Upper lobe of left lung (tissue), 4 donors: Measurements from ENCODE around the gene REP15.
"Not testable (repeated sequence)": the region's sequence is repeated elsewhere in the genome, so short reads cannot be mapped to it uniquely, and the experiment has no call there.

Experiments
- POLR2A ChIP-seq, 4 donors: fragments of 450-650 bp; IDR thresholded peaks; one replicate each; pipeline ENCODE4 v1.5.1; 2016 to 2017; ENCODE audit warnings: antibody characterized with exemption in 4 of 4, mild to moderate bottlenecking in 2 of 4
- POLR2AphosphoS5 ChIP-seq, 2 donors: sonication (generic); formaldehyde crosslinking; IDR thresholded peaks; one replicate each; pipeline ENCODE4 v1.5.1; 2017; ENCODE audit warnings: antibody characterized with exemption in 2 of 2
- TF ChIP-seq, protein P1 (sequence below), 6 experiments: fragments of 450-650 bp in 4 of 6; fragments of 200-600 bp in 2 of 6; sonication (generic) in 2 of 6; IDR thresholded peaks; one replicate each; pipeline ENCODE4 v1.5.1; 2016 to 2019; ENCODE audit warnings: antibody characterized with exemption in 6 of 6

DNA sequence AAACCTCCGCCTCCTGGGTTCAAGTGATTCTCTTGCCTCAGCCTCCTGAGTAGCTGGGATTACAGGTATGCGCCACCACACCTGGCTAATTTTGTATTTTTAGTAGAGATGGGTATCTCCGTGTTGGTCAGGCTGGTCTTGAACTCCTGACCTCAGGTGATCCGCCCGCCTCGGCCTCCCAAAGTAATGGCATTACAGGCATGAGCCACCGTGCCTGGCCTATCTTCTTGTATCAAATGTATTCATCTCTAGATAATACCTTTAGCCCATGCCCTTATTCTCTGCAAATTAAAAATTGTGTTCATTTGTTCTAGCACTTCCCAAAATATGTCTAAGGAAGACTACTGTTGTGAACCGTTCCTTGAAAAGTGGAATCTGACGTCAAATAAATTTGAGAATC lies 38.1 kb downstream of the REP15 start:
- TF ChIP-seq, protein P1, sequence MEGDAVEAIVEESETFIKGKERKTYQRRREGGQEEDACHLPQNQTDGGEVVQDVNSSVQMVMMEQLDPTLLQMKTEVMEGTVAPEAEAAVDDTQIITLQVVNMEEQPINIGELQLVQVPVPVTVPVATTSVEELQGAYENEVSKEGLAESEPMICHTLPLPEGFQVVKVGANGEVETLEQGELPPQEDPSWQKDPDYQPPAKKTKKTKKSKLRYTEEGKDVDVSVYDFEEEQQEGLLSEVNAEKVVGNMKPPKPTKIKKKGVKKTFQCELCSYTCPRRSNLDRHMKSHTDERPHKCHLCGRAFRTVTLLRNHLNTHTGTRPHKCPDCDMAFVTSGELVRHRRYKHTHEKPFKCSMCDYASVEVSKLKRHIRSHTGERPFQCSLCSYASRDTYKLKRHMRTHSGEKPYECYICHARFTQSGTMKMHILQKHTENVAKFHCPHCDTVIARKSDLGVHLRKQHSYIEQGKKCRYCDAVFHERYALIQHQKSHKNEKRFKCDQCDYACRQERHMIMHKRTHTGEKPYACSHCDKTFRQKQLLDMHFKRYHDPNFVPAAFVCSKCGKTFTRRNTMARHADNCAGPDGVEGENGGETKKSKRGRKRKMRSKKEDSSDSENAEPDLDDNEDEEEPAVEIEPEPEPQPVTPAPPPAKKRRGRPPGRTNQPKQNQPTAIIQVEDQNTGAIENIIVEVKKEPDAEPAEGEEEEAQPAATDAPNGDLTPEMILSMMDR (IDR thresholded peaks at IDR 0.05), result not testable (repeated sequence)
- TF ChIP-seq POLR2A, POLR2AphosphoS5 (IDR thresholded peaks at IDR 0.05): not testable (repeated sequence)
